Putamen (tissue), 1 donor: ENCODE measurements around the gene HSPA5.

Source experiments
- DNase-seq: peaks from one replicate; pipeline ENCODE4 v3.0.0-alpha.2; 2016; ENCODE audit warnings: low spot score

The HSPA5 gene

DNA sequence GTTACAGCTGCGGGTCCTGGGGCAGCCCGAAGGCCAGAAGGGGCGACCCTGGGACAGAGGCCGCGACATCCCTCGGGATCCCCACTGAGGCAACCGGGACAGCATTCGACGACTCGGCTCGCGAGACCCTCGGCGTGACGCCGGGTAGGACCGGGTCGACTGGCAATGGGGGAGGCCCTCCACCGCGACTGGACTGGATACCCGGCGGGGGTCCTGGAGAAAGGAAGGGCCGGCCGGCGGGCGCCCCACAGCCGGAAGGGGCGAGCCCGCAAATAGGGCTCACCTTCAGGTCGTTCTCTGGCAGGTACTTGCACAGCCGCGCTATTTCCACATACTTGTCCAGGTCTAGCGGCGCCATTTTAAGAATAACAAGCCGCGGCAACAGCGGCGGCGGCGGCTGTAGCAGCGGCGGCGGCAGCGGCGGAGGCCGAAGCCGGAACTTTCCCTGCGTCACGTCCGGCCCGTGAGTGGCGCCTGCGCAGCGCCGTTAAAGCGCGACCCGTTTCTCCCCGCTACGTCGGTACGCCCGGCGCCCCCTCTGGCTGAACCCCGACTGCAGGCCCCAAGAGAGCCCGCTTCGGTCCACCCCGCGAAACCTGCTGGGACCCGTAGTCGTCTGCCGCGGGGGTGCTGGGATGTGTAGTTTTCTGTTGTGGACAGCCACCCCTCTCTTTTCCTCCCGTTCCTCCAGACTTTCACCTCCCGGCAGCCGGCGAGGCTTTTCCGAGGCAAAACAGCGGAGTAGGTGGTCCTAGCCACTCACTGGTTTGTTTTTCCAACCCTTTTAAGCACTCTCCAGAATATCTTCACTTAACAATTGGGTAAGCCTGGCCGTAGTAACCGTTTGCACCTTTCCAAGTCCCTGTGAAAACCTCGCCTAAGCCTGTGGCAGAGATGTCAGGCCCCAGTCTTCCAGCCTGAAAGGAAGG lies 51.5 kb downstream of the HSPA5 start, which contains the start of gene PPP6C:
Gene PPP6C (minus strand): TSS at position 443 of the 929 bp plus-strand sequence. CDS start 85 bp downstream, at position 358.
- peak; percentile 97 for DNase-seq

DNA sequence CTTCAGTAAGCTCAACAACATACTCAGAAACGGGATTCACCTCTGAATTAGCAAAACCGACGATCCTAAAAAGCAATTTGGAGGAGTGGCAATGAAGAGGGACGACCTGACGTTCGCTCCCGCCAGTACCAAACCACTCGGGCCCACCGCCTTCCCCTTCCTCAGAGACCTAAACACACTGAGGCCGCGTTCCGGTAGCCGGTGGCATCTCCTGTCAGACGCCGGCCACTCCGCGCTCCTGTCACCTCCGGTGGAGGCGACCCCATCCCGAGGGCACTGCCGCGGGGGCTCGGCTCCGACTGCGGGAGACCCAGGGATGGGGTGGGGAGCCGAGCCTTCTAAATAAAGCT lies 52.2 kb downstream of the HSPA5 start:
- DNase-seq, result no peak
